SK-N-SH (cell line): Measurements from ENCODE around the gene CEP41. TPM values are rescaled to one million over a fixed set of nuclear protein-coding genes. Genes with fewer than 3 reads are reported as not detected.

ENCODE experiments used
- CTCF ChIA-PET: fragments of 300-600, 350-600 bp; formaldehyde crosslinking; extraction: SDS; loops from one replicate; lab custom pipeline; 2021; lab: Yijun Ruan, JAX
- POLR2A ChIA-PET: fragments of 350-600 bp; sonication (Branson Sonifier 250); formaldehyde crosslinking; extraction: SDS; loops from one replicate; lab custom pipeline; 2020; ENCODE audit warnings: antibody characterized with exemption, inconsistent platforms; lab: Yijun Ruan, JAX
- DNase-seq: peaks from one replicate; pipeline ENCODE4 v3.0.0; 2012
- H2AFZ ChIP-seq: fragments of 200-600 bp; sonication (generic); 2 replicates; pipeline ENCODE4 v1.8.1; 2016; ENCODE audit warnings: antibody characterized with exemption, mild to moderate bottlenecking, low read depth
- H3F3A ChIP-seq: fragments of 200-600 bp; sonication (generic); replicated peaks from 2 replicates; pipeline ENCODE3; 2016; ENCODE audit warnings: antibody characterized with exemption, mild to moderate bottlenecking; ENCODE audit not compliant: insufficient read depth
- H3K27ac ChIP-seq, 2 experiments: fragments of 200-500 bp in 1 of 2; fragments of 200-600 bp in 1 of 2; sonication (Bioruptor generic) in 1 of 2; sonication (generic), shearing (Covaris generic) in 1 of 2; 2 replicates each; pipeline versions ENCODE4 v1.5.1 to v1.6.1; 2014 to 2016; ENCODE audit warnings: low read depth in 2 of 2, inconsistent platforms in 1 of 2, low read length in 1 of 2, mild to moderate bottlenecking in 1 of 2, mixed read lengths in 1 of 2
- H3K27me3 ChIP-seq: fragments of 200-600 bp; sonication (generic), shearing (Covaris generic); 2 replicates; pipeline ENCODE4 v1.6.1; 2016; ENCODE audit warnings: mixed run types; ENCODE audit not compliant: insufficient read depth
- H3K36me3 ChIP-seq, 2 experiments: fragments of 200-500 bp in 1 of 2; fragments of 200-600 bp in 1 of 2; sonication (Bioruptor generic) in 1 of 2; sonication (generic) in 1 of 2; replicated peaks in 1 of 2; 2 replicates each; pipeline versions ENCODE3 to v1.5.1; 2014 to 2016; ENCODE audit warnings: low read length in 1 of 2, mild to moderate bottlenecking in 1 of 2; ENCODE audit not compliant: insufficient read depth in 2 of 2, control insufficient read depth in 1 of 2
- H3K4me1 ChIP-seq, 2 experiments: fragments of 200-500 bp in 1 of 2; fragments of 200-600 bp in 1 of 2; sonication (Bioruptor generic) in 1 of 2; sonication (generic), shearing (Covaris generic) in 1 of 2; 2 replicates each; pipeline versions ENCODE4 v1.5.1 to v1.6.1; 2014 to 2016; ENCODE audit warnings: low read depth in 1 of 2, low read length in 1 of 2, mixed run types in 1 of 2; ENCODE audit not compliant: insufficient read depth in 2 of 2, control insufficient read depth in 1 of 2
- H3K4me2 ChIP-seq: fragments of 200-600 bp; sonication (generic), shearing (Covaris generic); 2 replicates; pipeline ENCODE4 v1.6.1; 2017; ENCODE audit warnings: mixed run types
- H3K4me3 ChIP-seq, 2 experiments: fragments of 200-500 bp in 1 of 2; fragments of 200-600 bp in 1 of 2; sonication (Bioruptor generic) in 1 of 2; sonication (generic), shearing (Covaris generic) in 1 of 2; 2 replicates each; pipeline versions ENCODE4 v1.5.1 to v1.8.1; 2014 to 2016; ENCODE audit warnings: low read depth in 2 of 2, inconsistent platforms in 1 of 2, low read length in 1 of 2, mild to moderate bottlenecking in 1 of 2, mixed read lengths in 1 of 2, moderate library complexity in 1 of 2
- H3K79me2 ChIP-seq: fragments of 200-600 bp; sonication (generic); 2 replicates; pipeline ENCODE4 v1.8.1; 2017; ENCODE audit warnings: mild to moderate bottlenecking; ENCODE audit not compliant: insufficient read depth
- H3K9ac ChIP-seq: fragments of 200-600 bp; sonication (generic); 2 replicates; pipeline ENCODE4 v1.6.1; 2017; ENCODE audit warnings: mixed run types
- H3K9me2 ChIP-seq: fragments of 200-600 bp; sonication (generic); 2 replicates; pipeline ENCODE4 v1.6.1; 2017; ENCODE audit warnings: mixed run types
- H3K9me3 ChIP-seq: fragments of 200-600 bp; sonication (generic); 2 replicates; pipeline ENCODE4 v1.6.1; 2017; ENCODE audit warnings: mixed run types, mild to moderate bottlenecking, moderate library complexity
- H4K20me1 ChIP-seq: fragments of 200-600 bp; sonication (generic); 2 replicates; pipeline ENCODE4 v1.6.1; 2017; ENCODE audit warnings: mild to moderate bottlenecking, mixed run types; ENCODE audit not compliant: insufficient read depth
- CTCF ChIP-seq: fragments of 200-600 bp; sonication (generic); IDR thresholded peaks from 2 replicates; pipeline ENCODE4 v1.6.1; 2017; ENCODE audit warnings: antibody characterized with exemption, mild to moderate bottlenecking, moderate library complexity
- ELF1 ChIP-seq: IDR thresholded peaks from 2 replicates; pipeline ENCODE4 v1.4.0; 2012
- EP300 ChIP-seq, 2 experiments: IDR thresholded peaks; 2 replicates each; pipeline versions ENCODE4 v1.4.0 to v1.6.1; 2012; ENCODE audit warnings: borderline replicate concordance in 1 of 2, low read depth in 1 of 2, low read length in 1 of 2
- FOXJ3 ChIP-seq: sonication (generic); formaldehyde crosslinking; IDR thresholded peaks from 2 replicates; pipeline ENCODE4 v1.5.1; 2020; ENCODE audit warnings: mild to moderate bottlenecking, missing genetic modification reagents
- FOXM1 ChIP-seq: IDR thresholded peaks from 2 replicates; pipeline ENCODE4 v1.4.0; 2012; ENCODE audit warnings: low read depth, mild to moderate bottlenecking
- GATA2 ChIP-seq: sonication (generic); formaldehyde crosslinking; IDR thresholded peaks from 2 replicates; pipeline ENCODE4 v1.5.0; 2020; ENCODE audit warnings: mild to moderate bottlenecking, missing genetic modification reagents
- IRF3 ChIP-seq: fragments of 150-350 bp; IDR thresholded peaks from 2 replicates; pipeline ENCODE4 v1.6.1; 2016; ENCODE audit warnings: mild to moderate bottlenecking, low read depth, low read length
- JUND ChIP-seq: IDR thresholded peaks from 2 replicates; pipeline ENCODE4 v1.4.0; 2012
- NFIC ChIP-seq: IDR thresholded peaks from 2 replicates; pipeline ENCODE4 v1.4.0; 2012; ENCODE audit warnings: borderline replicate concordance
- RAD21 ChIP-seq: IDR thresholded peaks from 2 replicates; pipeline ENCODE4 v1.6.1; 2012; ENCODE audit warnings: mild to moderate bottlenecking, low read length
- RCOR1 ChIP-seq: fragments of 150-350 bp; IDR thresholded peaks from 2 replicates; pipeline ENCODE4 v1.6.1; 2017; ENCODE audit warnings: antibody characterized with exemption, low read length
- TEAD4 ChIP-seq: IDR thresholded peaks from 2 replicates; pipeline ENCODE4 v1.4.0; 2012; ENCODE audit warnings: mild to moderate bottlenecking, borderline replicate concordance; ENCODE audit not compliant: insufficient read depth
- USF1 ChIP-seq: IDR thresholded peaks from 2 replicates; pipeline ENCODE4 v1.4.0; 2012; ENCODE audit warnings: low read depth, borderline replicate concordance
- ZBTB33 ChIP-seq: IDR thresholded peaks from 2 replicates; pipeline ENCODE4 v1.4.0; 2012; ENCODE audit warnings: low read depth, borderline replicate concordance
- WGBS: methylation state at CpG from one replicate; pipeline ENCODE4 v1.1.6; 2017; ENCODE audit warnings: low lambda C conversion rate; 5-methylcytosine and 5-hydroxymethylcytosine counted together
- polyA plus RNA-seq, 3 experiments: library from polyadenylated mRNA; depleted of rRNA; stranded (reverse); fragments of >200 nt; gene quantifications; 2 replicates each; pipeline ENCODE4 v1.2.3, GENCODE V29; 2012

The CEP41 gene
- polyA plus RNA-seq, 1 of the 3 experiments (the other 2 are of a cell fraction): 20.9 TPM

- ChIA-PET POLR2A (no interaction called here), CTCF (interaction anchor here (0.9 to 1.3 kb wide), 3 partner anchors 9 to 393 kb away, joined by 3 to 4 read pairs (median 3); no protein-coding TSS in a partner anchor)
- no peak for DNase-seq
- no peaks in the 10 kb centered on the region for H3K4me1 ChIP-seq
- H3K9me3 ChIP-seq: peaks cover 5% of the 10 kb centered on the region; the same call in 1 of the 2 replicates
- H3K4me3 ChIP-seq: no peak overlapping the region
- TF ChIP-seq GATA2 (CRISPR knock-in tag) (no peak), NFIC (no peak), FOXM1 (no peak), RCOR1 (no peak), JUND (no peak), USF1 (no peak), EP300 (IDR thresholded peaks at IDR 0.05; ENCODE audit: borderline replicate concordance in 1 of 2, low read depth in 1 of 2, low read length in 1 of 2) (no peak), TEAD4 (no peak), IRF3 (no peak), CTCF (no peak)
- no peaks in the 10 kb centered on the region for H3F3A ChIP-seq
- no peak overlapping the region for H3K4me2 ChIP-seq
- H3K9me2 ChIP-seq: no peaks in the 10 kb centered on the region
- no peak overlapping the region for H3K9ac ChIP-seq
- 38% methylated on average over 4 of the region's 4 CpGs for WGBS
- H3K36me3 ChIP-seq: no peaks in the 10 kb centered on the region
- H3K79me2 ChIP-seq: no peaks in the 10 kb centered on the region
- no peak overlapping the region for H3K27ac ChIP-seq
- H3K27me3 ChIP-seq: no peaks in the 10 kb centered on the region
- H2AFZ ChIP-seq: no peak overlapping the region
- no peaks in the 10 kb centered on the region for H4K20me1 ChIP-seq
Measured at GRCh38 chr7:130463553-130464434, 23.0 kb upstream of the CEP41 start.

- POLR2A ChIA-PET: no interaction called here
Measured at GRCh38 chr7:130461272-130461671, 20.5 kb upstream of the CEP41 start.

More at GRCh38 chr7:130461272-130461671, 20.5 kb upstream of the CEP41 start:
- no peaks in the 10 kb centered on the region for H3F3A ChIP-seq
- CTCF ChIA-PET: no interaction called here
- H3K9ac ChIP-seq: no peak overlapping the region
- TF ChIP-seq FOXJ3 (no peak), ZBTB33 (no peak), RCOR1 (no peak), USF1 (no peak), ELF1 (no peak), IRF3 (no peak), RAD21 (no peak)
- TF ChIP-seq, all 33 proteins: peak for 0
- H4K20me1 ChIP-seq: no peaks in the 10 kb centered on the region
- DNase-seq: no peak
- H3K9me3 ChIP-seq: peaks cover 5% of the 10 kb centered on the region; the same call in 1 of the 2 replicates
- no peak overlapping the region for H3K4me2 ChIP-seq
- H3K27ac ChIP-seq: no peak overlapping the region
- 70% methylated on average over 2 of the region's 2 CpGs for WGBS
- H3K27me3 ChIP-seq: no peaks in the 10 kb centered on the region
- no peaks in the 10 kb centered on the region for H3K4me1 ChIP-seq
- H3K36me3 ChIP-seq: no peaks in the 10 kb centered on the region
- no peaks in the 10 kb centered on the region for H3K9me2 ChIP-seq
- no peaks in the 10 kb centered on the region for H3K79me2 ChIP-seq
- H2AFZ ChIP-seq: no peak overlapping the region
- no peak overlapping the region for H3K4me3 ChIP-seq
